Gastrocnemius medialis (tissue), 4 donors: ENCODE measurements around the gene C1QA.

Source experiments
- POLR2A ChIP-seq, 2 donors: fragments of 450-650 bp; IDR thresholded peaks; one replicate each; pipeline ENCODE4 v1.6.1; 2017; ENCODE audit warnings: antibody characterized with exemption in 2 of 2, mild to moderate bottlenecking in 2 of 2, moderate library complexity in 2 of 2
- TF ChIP-seq, protein P1 (sequence below), 5 experiments: fragments of 450-650 bp in 3 of 5; fragments of 200-600 bp in 2 of 5; sonication (generic) in 2 of 5; IDR thresholded peaks in 4 of 5; conservative IDR thresholded peaks in 1 of 5; 1 replicate in 4 of 5; 2 replicates in 1 of 5; pipeline ENCODE4 v1.5.1; 2016 to 2019; ENCODE audit warnings: antibody characterized with exemption in 5 of 5, mild to moderate bottlenecking in 3 of 5, moderate library complexity in 3 of 5

DNA sequence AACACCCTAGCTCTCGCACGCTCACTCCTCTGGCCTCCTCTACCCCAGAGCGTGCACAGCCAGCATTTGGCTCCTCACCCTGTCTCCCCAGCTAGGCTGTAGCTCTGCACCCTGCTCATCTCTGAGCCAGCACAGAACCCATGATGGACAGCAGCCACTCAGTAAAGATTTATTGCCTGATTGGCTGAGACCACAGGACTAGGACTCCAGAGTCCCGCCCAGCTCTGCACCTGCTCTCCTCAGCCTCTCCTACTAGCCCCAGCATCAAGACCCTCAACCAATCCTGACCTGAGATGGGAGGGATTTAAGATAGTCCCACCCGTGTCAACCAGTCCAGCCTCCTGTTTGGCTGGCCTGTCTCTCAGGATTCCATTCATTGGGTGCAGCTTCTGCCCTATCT is 25.9 kb downstream of the C1QA start:
- TF ChIP-seq, protein P1, sequence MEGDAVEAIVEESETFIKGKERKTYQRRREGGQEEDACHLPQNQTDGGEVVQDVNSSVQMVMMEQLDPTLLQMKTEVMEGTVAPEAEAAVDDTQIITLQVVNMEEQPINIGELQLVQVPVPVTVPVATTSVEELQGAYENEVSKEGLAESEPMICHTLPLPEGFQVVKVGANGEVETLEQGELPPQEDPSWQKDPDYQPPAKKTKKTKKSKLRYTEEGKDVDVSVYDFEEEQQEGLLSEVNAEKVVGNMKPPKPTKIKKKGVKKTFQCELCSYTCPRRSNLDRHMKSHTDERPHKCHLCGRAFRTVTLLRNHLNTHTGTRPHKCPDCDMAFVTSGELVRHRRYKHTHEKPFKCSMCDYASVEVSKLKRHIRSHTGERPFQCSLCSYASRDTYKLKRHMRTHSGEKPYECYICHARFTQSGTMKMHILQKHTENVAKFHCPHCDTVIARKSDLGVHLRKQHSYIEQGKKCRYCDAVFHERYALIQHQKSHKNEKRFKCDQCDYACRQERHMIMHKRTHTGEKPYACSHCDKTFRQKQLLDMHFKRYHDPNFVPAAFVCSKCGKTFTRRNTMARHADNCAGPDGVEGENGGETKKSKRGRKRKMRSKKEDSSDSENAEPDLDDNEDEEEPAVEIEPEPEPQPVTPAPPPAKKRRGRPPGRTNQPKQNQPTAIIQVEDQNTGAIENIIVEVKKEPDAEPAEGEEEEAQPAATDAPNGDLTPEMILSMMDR (IDR thresholded peaks at IDR 0.05 in 4 of 5, conservative IDR thresholded peaks at IDR 0.05 in 1 of 5) = no peak
- TF ChIP-seq POLR2A (IDR thresholded peaks at IDR 0.05) = no peak
